HG03139 (cell line): ENCODE data around the gene H3-3A.
"Not testable (repeated sequence)": the region's sequence is repeated elsewhere in the genome, so short reads cannot be mapped to it uniquely, and the experiment has no call there.

Experiments used
- ATAC-seq: cut with Tn5 transposase; IDR thresholded peaks from one replicate; pipeline ENCODE4 v1.9.1; 2021; ENCODE audit not compliant: unreplicated experiment

Gene H3-3A

GRCh38 chr1:226083302-226084101, 21.0 kb downstream of the H3-3A start:
- peak; percentile 91 for ATAC-seq

GRCh38 chr1:226085675-226086285, 23.3 kb downstream of the H3-3A start:
- no peak for ATAC-seq

- no peak for ATAC-seq
Observed at GRCh38 chr1:226086776-226087175, 24.3 kb downstream of the H3-3A start.

GRCh38 chr1:226091461-226091860, 28.9 kb downstream of the H3-3A start:
- no peak for ATAC-seq

- ATAC-seq: not testable (repeated sequence)
Observed at GRCh38 chr1:226092048-226092820, 29.7 kb downstream of the H3-3A start.

GRCh38 chr1:226092965-226093364, 30.4 kb downstream of the H3-3A start:
- no peak for ATAC-seq

- no peak for ATAC-seq
Observed at GRCh38 chr1:226093621-226094020, 31.1 kb downstream of the H3-3A start.

- no peak for ATAC-seq
Observed at GRCh38 chr1:226094451-226094850, 31.9 kb downstream of the H3-3A start.

- ATAC-seq: no peak
Observed at GRCh38 chr1:226095286-226095685, 32.8 kb downstream of the H3-3A start.

GRCh38 chr1:226097866-226098625, 35.5 kb downstream of the H3-3A start:
- ATAC-seq: no peak

GRCh38 chr1:226098870-226099835, 36.6 kb downstream of the H3-3A start:
- no peak for ATAC-seq

GRCh38 chr1:226100436-226101391, 38.2 kb downstream of the H3-3A start:
- ATAC-seq: no peak

- no peak for ATAC-seq
Observed at GRCh38 chr1:226104671-226105121, 42.2 kb downstream of the H3-3A start.

- ATAC-seq: no peak
Observed at GRCh38 chr1:226107471-226108460, 45.2 kb downstream of the H3-3A start.

GRCh38 chr1:226108935-226109828, 46.7 kb downstream of the H3-3A start:
- peak; percentile 1 for ATAC-seq

GRCh38 chr1:226109829-226110248, 47.3 kb downstream of the H3-3A start:
- peak; percentile 76 for ATAC-seq
